Naive thymus-derived CD4-positive, alpha-beta T cell (primary cell): ENCODE measurements around the gene FAM151A. TPM values are rescaled to one million over a fixed set of nuclear protein-coding genes. Genes with fewer than 3 reads are reported as not detected.

Experiments used
- ATAC-seq: fragments of 150-1000 bp; cut with Tn5 transposase; 2 replicates; pipeline ENCODE4 v1.10.0; 2021; ENCODE audit warnings: mild to moderate bottlenecking, moderate library complexity
- CTCF ChIA-PET: fragments of 350-600 bp; sonication (Branson Sonifier 250); formaldehyde crosslinking; loops from one replicate; lab custom pipeline; 2021; ENCODE audit warnings: antibody characterized with exemption; lab: Charles Lee
- POLR2A ChIA-PET: fragments of 350-600 bp; sonication (Branson Sonifier 250); formaldehyde crosslinking; loops from one replicate; lab custom pipeline; 2021; ENCODE audit warnings: antibody characterized with exemption, inconsistent platforms; lab: Charles Lee
- DNase-seq, 9 donors: peaks; one replicate each; pipeline versions ENCODE4 v3.0.0 to v3.0.0-alpha.2; 2020 to 2022; ENCODE audit warnings: mixed read lengths in 1 of 9
- H3K27ac ChIP-seq: one replicate; pipeline ENCODE4 v1.7.0; 2013; ENCODE audit warnings: mild to moderate bottlenecking, low read depth, low read length, moderate library complexity
- H3K27me3 ChIP-seq, 2 donors: one replicate each; pipeline ENCODE4 v1.7.0; 2013; ENCODE audit warnings: low read length in 2 of 2, mild to moderate bottlenecking in 2 of 2, moderate library complexity in 2 of 2; ENCODE audit not compliant: control insufficient read depth in 2 of 2, insufficient read depth in 2 of 2
- H3K36me3 ChIP-seq, 3 experiments: 1 replicate in 2 of 3; 2 replicates in 1 of 3; pipeline ENCODE4 v1.7.0; 2013; ENCODE audit warnings: low read length in 3 of 3, mild to moderate bottlenecking in 3 of 3, moderate library complexity in 1 of 3; ENCODE audit not compliant: insufficient read depth in 3 of 3, control insufficient read depth in 2 of 3
- H3K4me1 ChIP-seq, 2 donors: one replicate each; pipeline ENCODE4 v1.7.0; 2013; ENCODE audit warnings: low read length in 2 of 2, mild to moderate bottlenecking in 2 of 2, moderate library complexity in 1 of 2; ENCODE audit not compliant: control insufficient read depth in 2 of 2, insufficient read depth in 2 of 2
- H3K4me3 ChIP-seq: 2 replicates; pipeline ENCODE4 v1.7.0; 2013; ENCODE audit warnings: mild to moderate bottlenecking, low read length
- H3K9me3 ChIP-seq, 3 experiments: 1 replicate in 2 of 3; 2 replicates in 1 of 3; pipeline ENCODE4 v1.7.0; 2013; ENCODE audit warnings: low read length in 3 of 3; ENCODE audit not compliant: control insufficient read depth in 2 of 3
- H3K27ac Mint-ChIP-seq, 9 donors: one replicate each; pipeline ENCODE4 v1.8.0; 2020 to 2022; ENCODE audit warnings: mixed read lengths in 9 of 9, mild to moderate bottlenecking in 8 of 9, moderate library complexity in 5 of 9, inconsistent platforms in 2 of 9
- H3K27me3 Mint-ChIP-seq, 5 donors: one replicate each; pipeline ENCODE4 v1.8.0; 2021 to 2022; ENCODE audit warnings: mixed read lengths in 5 of 5, mild to moderate bottlenecking in 1 of 5
- H3K36me3 Mint-ChIP-seq, 5 donors: one replicate each; pipeline ENCODE4 v1.8.0; 2020 to 2022; ENCODE audit warnings: mixed read lengths in 5 of 5, mild to moderate bottlenecking in 3 of 5, inconsistent platforms in 1 of 5
- H3K4me1 Mint-ChIP-seq, 7 donors: one replicate each; pipeline ENCODE4 v1.8.0; 2020 to 2022; ENCODE audit warnings: mixed read lengths in 7 of 7, mild to moderate bottlenecking in 3 of 7, inconsistent platforms in 1 of 7
- H3K4me3 Mint-ChIP-seq, 10 donors: one replicate each; pipeline ENCODE4 v1.8.0; 2020 to 2022; ENCODE audit warnings: mild to moderate bottlenecking in 10 of 10, mixed read lengths in 10 of 10, moderate library complexity in 6 of 10, inconsistent platforms in 2 of 10
- H3K9me3 Mint-ChIP-seq, 11 donors: one replicate each; pipeline ENCODE4 v1.8.0; 2020 to 2022; ENCODE audit warnings: mixed read lengths in 11 of 11, mild to moderate bottlenecking in 4 of 11, inconsistent platforms in 1 of 11, moderate library complexity in 1 of 11
- intact Hi-C, 2 donors: fragments of 100-400 bp; cut with micrococcal nuclease; formaldehyde crosslinking; loops; one replicate each; pipeline ENCODE4 v1.15.1; 2023
- polyA plus RNA-seq, 2 donors: library from polyadenylated mRNA; unstranded; fragments of 300-500 nt; fragmentation: Illumina TruSeq; gene quantifications; one replicate each; pipeline ENCODE4 v1.2.3, GENCODE V29; 2021
- total RNA-seq, 6 experiments: library from RNA in 5 of 6; stranded (reverse) in 5 of 6; gene quantifications; 1 replicate in 5 of 6; 2 replicates in 1 of 6; pipeline ENCODE4 v1.2.3 and lab custom pipeline; 2021 to 2026

Gene FAM151A
- total and polyA plus RNA-seq, 7 experiments from 2014 or later, result not detected

DNA sequence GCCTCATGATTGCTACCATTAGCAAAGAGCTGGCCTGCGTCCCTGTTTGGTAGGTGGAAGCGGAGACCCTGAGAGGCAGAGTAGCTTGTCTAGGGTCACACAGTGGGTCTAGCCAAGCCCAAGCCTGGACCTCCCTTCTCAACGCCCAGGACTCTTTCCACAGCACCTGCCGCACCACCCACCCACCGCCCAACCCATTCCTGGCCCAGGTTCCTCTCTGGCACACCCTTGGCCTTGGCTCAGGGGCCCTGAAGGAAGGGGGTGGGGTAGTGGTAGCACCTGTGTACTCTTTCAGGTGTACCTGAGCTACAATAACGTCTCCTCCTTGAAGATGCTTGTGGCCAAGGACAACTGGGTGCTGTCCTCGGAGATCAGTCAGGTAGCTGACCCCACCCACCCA, 19.3 kb downstream of the FAM151A start:
- Histone ChIP-seq H3K4me1 (peaks cover 0 to 14% of the 10 kb centered on the region in 2 donors), H3K9me3 (no peaks in the 10 kb centered on the region), H3K36me3 (no peaks in the 10 kb centered on the region), H3K4me3 (no peak overlapping the region), H3K27ac (no peak overlapping the region), H3K27me3 (no peaks in the 10 kb centered on the region)
- Mint-ChIP-seq H3K9me3 (peaks cover 0 to 1% (median 0%) of the 10 kb centered on the region in 11 donors), H3K4me1 (peaks cover 12 to 19% (median 15%) of the 10 kb centered on the region in 7 donors), H3K27me3 (no peaks in the 10 kb centered on the region), H3K4me3 (peak overlapping the region in 5 of 10 donors; percentile 18 to 52 (median 38)), H3K36me3 (no peaks in the 10 kb centered on the region), H3K27ac (peak overlapping the region in 8 of 9 donors; percentile 33 to 86 (median 77))
- CTCF ChIA-PET, result no interaction called here
- intact Hi-C loops, result no loop called here
- POLR2A ChIA-PET, result no interaction called here
- ATAC-seq (no peak), DNase-seq (no peak)

DNA sequence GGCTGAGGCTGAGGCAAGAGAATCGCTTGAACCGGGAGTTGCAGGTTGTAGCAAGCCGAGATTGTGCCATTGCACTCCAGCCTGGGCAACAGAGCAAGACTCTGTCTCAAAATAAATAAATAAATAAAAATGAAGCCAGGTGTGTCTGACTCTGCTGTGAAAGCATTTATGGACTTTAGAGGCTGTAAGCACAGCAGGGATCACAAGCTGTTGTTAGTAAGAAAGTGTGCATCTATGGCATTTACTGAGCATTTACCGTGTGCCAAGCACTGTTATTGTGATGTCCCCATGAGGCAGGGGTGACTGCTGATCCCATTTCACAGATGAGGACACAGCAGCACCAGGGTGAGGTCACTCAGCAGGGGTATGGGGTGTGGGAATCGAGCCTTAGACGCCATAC, 20.1 kb downstream of the FAM151A start:
- POLR2A ChIA-PET, result no interaction called here
- Mint-ChIP-seq H3K4me1 (peaks cover 12 to 19% (median 15%) of the 10 kb centered on the region in 7 donors), H3K4me3 (no peak overlapping the region), H3K36me3 (no peaks in the 10 kb centered on the region), H3K27me3 (no peaks in the 10 kb centered on the region), H3K9me3 (peaks cover 0 to 1% (median 0%) of the 10 kb centered on the region in 11 donors), H3K27ac (no peak overlapping the region)
- H3K36me3 ChIP-seq, result no peaks in the 10 kb centered on the region
- ATAC-seq (no peak), DNase-seq (no peak)
- H3K4me3 ChIP-seq, result no peak overlapping the region
- H3K27me3 ChIP-seq, result no peaks in the 10 kb centered on the region
- CTCF ChIA-PET, result no interaction called here
- intact Hi-C loops, result no loop called here
- peaks cover 0 to 14% of the 10 kb centered on the region in 2 donors for H3K4me1 ChIP-seq
- H3K9me3 ChIP-seq, result no peaks in the 10 kb centered on the region
- H3K27ac ChIP-seq, result no peak overlapping the region

DNA sequence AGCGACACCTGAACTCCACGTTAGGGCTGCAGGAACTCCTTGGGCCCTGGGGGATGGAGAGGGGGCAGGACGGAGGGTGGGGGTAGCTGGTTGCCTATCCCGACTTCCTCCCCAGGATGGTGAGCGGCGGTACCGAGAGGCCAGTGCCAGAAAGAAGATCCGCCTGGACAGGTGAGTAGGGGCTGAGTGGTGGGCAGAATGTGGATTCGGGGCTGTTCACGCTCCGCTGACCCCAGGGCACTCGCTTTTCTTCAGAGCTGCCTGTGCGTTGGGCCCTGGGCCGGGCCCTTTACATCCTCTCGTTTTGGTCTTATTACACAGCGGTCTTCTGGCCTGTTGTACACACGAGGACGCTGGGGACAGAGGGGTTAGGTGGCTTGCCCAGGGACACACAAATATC, 20.8 kb downstream of the FAM151A start:
- no peak overlapping the region for H3K27ac Mint-ChIP-seq
- intact Hi-C loops, result no loop called here
- no peak for ATAC-seq
- Histone ChIP-seq H3K9me3 (no peaks in the 10 kb centered on the region), H3K27me3 (no peaks in the 10 kb centered on the region), H3K4me3 (no peak overlapping the region), H3K4me1 (peaks cover 0 to 14% of the 10 kb centered on the region in 2 donors), H3K36me3 (no peaks in the 10 kb centered on the region), H3K27ac (no peak overlapping the region)
- H3K9me3 Mint-ChIP-seq, result peaks cover 0 to 1% (median 0%) of the 10 kb centered on the region in 11 donors
- DNase-seq, result no peak
- H3K4me1 Mint-ChIP-seq, result peaks cover 12 to 21% (median 15%) of the 10 kb centered on the region in 7 donors
- ChIA-PET CTCF (no interaction called here), POLR2A (no interaction called here)
- no peaks in the 10 kb centered on the region for H3K36me3 Mint-ChIP-seq
- no peak overlapping the region for H3K4me3 Mint-ChIP-seq
- H3K27me3 Mint-ChIP-seq, result no peaks in the 10 kb centered on the region

DNA sequence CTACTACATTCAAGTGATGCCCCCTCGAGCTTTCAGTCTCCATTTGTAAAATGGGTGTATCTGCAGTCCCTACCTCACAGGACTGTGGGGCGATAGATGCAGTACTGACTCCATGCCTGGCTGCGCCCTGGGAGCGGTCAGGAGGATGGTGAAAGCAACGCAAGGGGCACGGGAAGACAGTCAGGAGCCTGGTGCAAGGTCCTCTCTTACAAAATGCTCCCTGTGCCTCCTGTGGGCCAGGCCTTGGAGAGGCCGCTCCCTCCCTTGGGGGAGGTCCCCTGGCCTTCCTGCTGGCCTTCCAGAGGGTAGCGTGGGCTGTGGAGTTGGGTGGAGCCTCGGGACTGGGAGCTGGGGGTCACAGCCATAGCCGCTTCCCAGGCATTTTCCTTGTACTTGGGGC, 21.6 kb downstream of the FAM151A start:
- Mint-ChIP-seq H3K4me3 (no peak overlapping the region), H3K27me3 (no peaks in the 10 kb centered on the region), H3K9me3 (peaks cover 0 to 1% (median 0%) of the 10 kb centered on the region in 11 donors), H3K27ac (no peak overlapping the region), H3K4me1 (peaks cover 12 to 21% (median 15%) of the 10 kb centered on the region in 7 donors), H3K36me3 (no peaks in the 10 kb centered on the region)
- H3K36me3 ChIP-seq, result no peaks in the 10 kb centered on the region
- ChIA-PET POLR2A (no interaction called here), CTCF (no interaction called here)
- DNase-seq, result no peak
- intact Hi-C loops, result no loop called here
- no peak for ATAC-seq
- H3K4me1 ChIP-seq, result peaks cover 0 to 14% of the 10 kb centered on the region in 2 donors
- H3K9me3 ChIP-seq, result no peaks in the 10 kb centered on the region
- no peaks in the 10 kb centered on the region for H3K27me3 ChIP-seq
- no peak overlapping the region for H3K27ac ChIP-seq
- no peak overlapping the region for H3K4me3 ChIP-seq

DNA sequence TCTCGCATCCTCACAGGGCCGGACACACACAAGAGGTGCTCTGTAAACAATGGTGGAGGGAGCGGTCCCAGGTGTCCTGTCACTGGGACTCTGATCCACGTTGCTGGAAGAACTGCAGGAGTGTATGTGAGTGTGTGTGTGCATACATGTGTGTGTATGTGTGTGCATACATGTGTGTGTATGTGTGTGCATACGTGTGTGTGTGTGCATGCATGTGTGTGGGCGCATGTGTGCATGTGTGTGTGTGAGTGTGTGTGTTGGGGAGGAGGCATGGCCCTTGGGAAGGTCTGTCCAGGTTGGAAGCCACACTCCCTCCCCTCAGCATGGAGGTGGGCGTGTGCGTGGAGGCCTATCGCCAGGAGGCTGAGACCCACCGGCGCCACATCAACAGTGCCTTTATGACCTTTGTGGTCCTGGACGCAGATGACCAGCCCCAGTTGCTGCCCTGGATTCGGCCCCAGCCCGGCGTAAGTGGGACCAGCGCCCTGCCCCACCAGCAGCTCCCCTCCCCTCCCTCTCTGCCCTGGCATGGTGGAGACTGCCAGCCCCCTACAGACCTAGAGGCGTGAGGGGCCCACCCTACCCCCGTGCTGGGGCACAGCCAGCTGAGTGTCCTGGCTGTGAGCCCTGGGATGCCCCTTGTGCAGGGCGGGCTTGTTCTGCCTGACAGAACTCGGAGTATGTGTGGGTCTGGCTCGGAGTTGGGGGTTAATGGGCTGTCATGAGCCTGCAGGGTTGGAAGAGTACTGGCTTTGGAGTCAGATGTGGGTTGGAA, 22.2 kb downstream of the FAM151A start:
- H3K4me3 Mint-ChIP-seq, result no peak overlapping the region
- intact Hi-C loops, result no loop called here
- CTCF ChIA-PET, result no interaction called here
- H3K9me3 Mint-ChIP-seq, result peaks cover 0 to 1% (median 0%) of the 10 kb centered on the region in 11 donors
- Histone ChIP-seq H3K27ac (no peak overlapping the region), H3K4me1 (peaks cover 0 to 14% of the 10 kb centered on the region in 2 donors), H3K36me3 (no peaks in the 10 kb centered on the region), H3K9me3 (no peaks in the 10 kb centered on the region), H3K27me3 (no peaks in the 10 kb centered on the region), H3K4me3 (no peak overlapping the region)
- H3K27me3 Mint-ChIP-seq, result no peaks in the 10 kb centered on the region
- H3K27ac Mint-ChIP-seq, result no peak overlapping the region
- no peaks in the 10 kb centered on the region for H3K36me3 Mint-ChIP-seq
- POLR2A ChIA-PET, result no interaction called here
- no peak for ATAC-seq
- peaks cover 12 to 21% (median 15%) of the 10 kb centered on the region in 7 donors for H3K4me1 Mint-ChIP-seq
- DNase-seq, result no peak

DNA sequence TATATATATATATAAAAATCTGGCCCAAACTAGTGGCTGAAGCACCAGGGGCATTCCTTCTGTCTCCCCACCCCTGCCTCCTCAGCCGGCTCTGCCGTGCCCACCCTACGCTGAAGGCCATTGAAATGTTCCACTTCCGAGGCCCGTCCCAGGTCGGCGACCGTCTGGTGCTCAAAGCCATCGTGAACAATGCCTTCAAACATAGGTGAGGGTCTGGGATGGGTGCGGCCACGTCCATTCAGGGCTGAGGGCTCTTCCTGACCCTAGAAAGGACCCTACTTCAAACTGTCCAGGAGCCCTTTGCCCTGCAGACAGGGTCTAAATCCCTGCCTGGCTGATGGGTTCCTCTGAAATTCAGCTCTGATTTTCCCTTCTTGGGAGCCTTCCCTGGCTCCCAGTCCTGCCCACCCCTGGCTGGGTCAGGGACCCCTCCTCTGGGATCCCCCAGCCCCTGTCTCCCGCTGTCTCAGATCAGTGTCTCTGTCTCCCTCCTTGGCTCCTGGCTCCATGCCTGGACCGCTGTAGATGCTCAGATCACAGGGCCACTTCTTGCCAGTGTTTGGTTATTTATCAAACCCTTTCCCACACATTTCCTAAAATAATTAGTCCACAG, 24.0 kb downstream of the FAM151A start:
- no peak for DNase-seq
- Histone ChIP-seq H3K36me3 (no peaks in the 10 kb centered on the region), H3K4me3 (no peak overlapping the region), H3K27ac (no peak overlapping the region), H3K4me1 (peaks cover 0 to 6% of the 10 kb centered on the region in 2 donors), H3K9me3 (no peaks in the 10 kb centered on the region), H3K27me3 (no peaks in the 10 kb centered on the region)
- H3K27me3 Mint-ChIP-seq, result no peaks in the 10 kb centered on the region
- no peak overlapping the region for H3K27ac Mint-ChIP-seq
- POLR2A ChIA-PET, result no interaction called here
- peaks cover 0 to 1% (median 0%) of the 10 kb centered on the region in 11 donors for H3K9me3 Mint-ChIP-seq
- H3K36me3 Mint-ChIP-seq, result no peaks in the 10 kb centered on the region
- H3K4me3 Mint-ChIP-seq, result no peak overlapping the region
- peaks cover 2 to 10% (median 3%) of the 10 kb centered on the region in 7 donors for H3K4me1 Mint-ChIP-seq
- intact Hi-C loops, result no loop called here
- no peak for ATAC-seq
- CTCF ChIA-PET, result no interaction called here
